Liver (tissue), 9 donors: ENCODE data around the gene CST4. TPM values are rescaled to one million over a fixed set of nuclear protein-coding genes. Genes with fewer than 3 reads are reported as not detected.

Experiments
- DNase-seq: peaks from one replicate; pipeline ENCODE4 v3.0.0-alpha.2; 2017; ENCODE audit warnings: low spot score
- H3K27ac ChIP-seq, 2 donors: one replicate each; pipeline ENCODE4 v1.7.0; 2013; ENCODE audit warnings: inconsistent platforms in 2 of 2, low read length in 2 of 2, control low read depth in 1 of 2, low read depth in 1 of 2, mild to moderate bottlenecking in 1 of 2
- H3K27me3 ChIP-seq, 4 donors: one replicate each; pipeline versions ENCODE4 v1.6.1 to v1.7.0; 2013; ENCODE audit warnings: low read length in 3 of 4, inconsistent platforms in 1 of 4, mild to moderate bottlenecking in 1 of 4, moderate library complexity in 1 of 4; ENCODE audit not compliant: control insufficient read depth in 4 of 4, insufficient read depth in 4 of 4
- H3K36me3 ChIP-seq, 4 donors: one replicate each; pipeline versions ENCODE4 v1.6.1 to v1.7.0; 2013; ENCODE audit warnings: low read length in 3 of 4, mild to moderate bottlenecking in 3 of 4, low read depth in 1 of 4, moderate library complexity in 1 of 4; ENCODE audit not compliant: control insufficient read depth in 4 of 4, insufficient read depth in 3 of 4
- H3K4me1 ChIP-seq, 4 donors: one replicate each; pipeline versions ENCODE4 v1.6.1 to v1.7.0; 2013; ENCODE audit warnings: low read length in 3 of 4, mild to moderate bottlenecking in 3 of 4, moderate library complexity in 1 of 4; ENCODE audit not compliant: control insufficient read depth in 4 of 4, insufficient read depth in 4 of 4
- H3K4me3 ChIP-seq, 3 donors: one replicate each; pipeline versions ENCODE4 v1.6.1 to v1.7.0; 2013; ENCODE audit warnings: low read length in 3 of 3, control low read depth in 1 of 3, low read depth in 1 of 3, mild to moderate bottlenecking in 1 of 3
- H3K9ac ChIP-seq, 2 donors: one replicate each; pipeline ENCODE4 v1.7.0; 2013; ENCODE audit warnings: low read length in 2 of 2, mild to moderate bottlenecking in 2 of 2, moderate library complexity in 2 of 2, control low read depth in 1 of 2, low read depth in 1 of 2
- H3K9me3 ChIP-seq, 4 donors: one replicate each; pipeline versions ENCODE4 v1.6.1 to v1.7.0; 2013; ENCODE audit warnings: low read length in 3 of 4; ENCODE audit not compliant: control insufficient read depth in 4 of 4
- EGR1 ChIP-seq, 2 donors: IDR thresholded peaks; 2 replicates each; pipeline ENCODE4 v1.6.1; 2016 to 2018; ENCODE audit warnings: antibody characterized with exemption in 2 of 2, low read depth in 2 of 2
- FOXA1 ChIP-seq: IDR thresholded peaks from 2 replicates; pipeline ENCODE4 v1.6.1; 2016; ENCODE audit warnings: antibody characterized with exemption
- FOXA2 ChIP-seq: IDR thresholded peaks from 2 replicates; pipeline ENCODE4 v1.6.1; 2016; ENCODE audit warnings: antibody characterized with exemption
- GABPA ChIP-seq, 2 donors: IDR thresholded peaks in 1 of 2; conservative IDR thresholded peaks in 1 of 2; 2 replicates each; pipeline ENCODE4 v1.6.1; 2016; ENCODE audit warnings: antibody characterized with exemption in 2 of 2, mild to moderate bottlenecking in 1 of 2, moderate library complexity in 1 of 2
- HNF4A ChIP-seq, 2 donors: conservative IDR thresholded peaks; 2 replicates each; pipeline ENCODE4 v1.6.1; 2016; ENCODE audit warnings: antibody characterized with exemption in 2 of 2, mild to moderate bottlenecking in 2 of 2
- HNF4G ChIP-seq: IDR thresholded peaks from 2 replicates; pipeline ENCODE4 v1.6.1; 2016; ENCODE audit warnings: antibody characterized with exemption
- JUND ChIP-seq, 2 donors: IDR thresholded peaks; 2 replicates each; pipeline ENCODE4 v1.6.1; 2016; ENCODE audit warnings: antibody characterized with exemption in 2 of 2
- RAD21 ChIP-seq, 2 donors: IDR thresholded peaks; 2 replicates each; pipeline ENCODE4 v1.6.1; 2016; ENCODE audit warnings: antibody characterized with exemption in 2 of 2, mild to moderate bottlenecking in 2 of 2
- RXRA ChIP-seq, 2 donors: IDR thresholded peaks; 2 replicates each; pipeline ENCODE4 v1.6.1; 2017 to 2018; ENCODE audit warnings: antibody characterized with exemption in 2 of 2, mild to moderate bottlenecking in 1 of 2
- SP1 ChIP-seq: IDR thresholded peaks from 2 replicates; pipeline ENCODE4 v1.6.1; 2018; ENCODE audit warnings: antibody characterized with exemption, mild to moderate bottlenecking
- TAF1 ChIP-seq: conservative IDR thresholded peaks from 2 replicates; pipeline ENCODE4 v1.6.1; 2016; ENCODE audit warnings: antibody characterized with exemption, mild to moderate bottlenecking
- YY1 ChIP-seq: IDR thresholded peaks from 2 replicates; pipeline ENCODE4 v1.6.1; 2016; ENCODE audit warnings: antibody characterized with exemption, mild to moderate bottlenecking
- WGBS: extraction: QIAGEN DNeasy Blood & Tissue Kit; methylation state at CpG from one replicate; pipeline ENCODE4 v1.1.7; 2013; 5-methylcytosine and 5-hydroxymethylcytosine counted together
- polyA plus RNA-seq, 2 donors: library from polyadenylated mRNA; stranded (reverse) in 1 of 2; unstranded in 1 of 2; fragments of 200-250 nt in 1 of 2; fragments of >200 nt in 1 of 2; fragmentation: Nextera tagmentation in 1 of 2; extraction: Ambion mirVana in 1 of 2; gene quantifications; one replicate each; pipeline versions ENCODE4 v1.2.1 to v1.2.3, GENCODE V29; 2013 to 2015
- total RNA-seq, 2 donors: library from RNA; depleted of rRNA; stranded (reverse); fragments of >200 nt; gene quantifications; one replicate each; pipeline ENCODE4 v1.2.3, GENCODE V29; 2014
- TF ChIP-seq, protein P1 (sequence below): IDR thresholded peaks from 2 replicates; pipeline ENCODE4 v1.6.1; 2016; ENCODE audit warnings: antibody characterized with exemption, mild to moderate bottlenecking
- TF ChIP-seq, protein P2 (sequence below): IDR thresholded peaks from 2 replicates; pipeline ENCODE4 v1.6.1; 2016; ENCODE audit warnings: antibody characterized with exemption
- TF ChIP-seq, protein P3 (sequence below): IDR thresholded peaks from 2 replicates; pipeline ENCODE4 v1.6.1; 2016; ENCODE audit warnings: antibody characterized with exemption
- TF ChIP-seq, protein P4 (sequence below): fragments of 150-350 bp; IDR thresholded peaks from 2 replicates; pipeline ENCODE4 v1.5.1; 2017; ENCODE audit warnings: improper control_type of control experiment, low read depth, low read length; ENCODE audit not compliant: missing input control
- TF ChIP-seq, protein P5 (sequence below): IDR thresholded peaks from 2 replicates; pipeline ENCODE4 v1.6.1; 2016; ENCODE audit warnings: antibody characterized with exemption
- donor health status: healthy.
- donor health status: healthy.
- donor health status: healthy.
- donor health status: healthy.
- donor health status: healthy.

The CST4 gene
- total and polyA plus RNA-seq, 4 donors, result not detected

DNA sequence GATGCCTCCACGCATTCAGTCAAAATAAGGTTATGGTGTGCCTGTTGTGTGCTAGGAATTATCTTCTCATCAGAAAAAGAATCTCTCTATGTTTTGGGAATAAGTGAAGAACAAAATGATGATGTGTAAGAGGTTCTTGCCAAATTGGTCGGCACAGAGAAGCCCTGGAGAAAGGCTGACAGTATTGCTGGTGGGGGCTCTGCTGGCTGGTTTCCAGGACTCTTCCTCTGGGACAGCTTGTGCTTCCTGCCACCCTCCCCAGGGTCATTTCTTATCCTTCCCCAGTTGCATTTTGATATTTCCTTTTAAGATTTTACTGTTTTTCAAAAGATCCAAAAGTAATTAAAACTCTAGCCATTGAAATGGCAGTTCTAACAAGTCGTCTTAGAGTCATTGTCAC, 22.1 kb downstream of the CST4 start:
- Histone ChIP-seq H3K4me1 (peaks cover 0 to 1% (median 0%) of the 10 kb centered on the region in 4 donors), H3K27me3 (no peaks in the 10 kb centered on the region), H3K9me3 (no peaks in the 10 kb centered on the region), H3K36me3 (no peaks in the 10 kb centered on the region), H3K9ac (no peak overlapping the region), H3K4me3 (no peak overlapping the region), H3K27ac (no peak overlapping the region)
- no peak for TF ChIP-seq HNF4G
- TF ChIP-seq, protein P1, sequence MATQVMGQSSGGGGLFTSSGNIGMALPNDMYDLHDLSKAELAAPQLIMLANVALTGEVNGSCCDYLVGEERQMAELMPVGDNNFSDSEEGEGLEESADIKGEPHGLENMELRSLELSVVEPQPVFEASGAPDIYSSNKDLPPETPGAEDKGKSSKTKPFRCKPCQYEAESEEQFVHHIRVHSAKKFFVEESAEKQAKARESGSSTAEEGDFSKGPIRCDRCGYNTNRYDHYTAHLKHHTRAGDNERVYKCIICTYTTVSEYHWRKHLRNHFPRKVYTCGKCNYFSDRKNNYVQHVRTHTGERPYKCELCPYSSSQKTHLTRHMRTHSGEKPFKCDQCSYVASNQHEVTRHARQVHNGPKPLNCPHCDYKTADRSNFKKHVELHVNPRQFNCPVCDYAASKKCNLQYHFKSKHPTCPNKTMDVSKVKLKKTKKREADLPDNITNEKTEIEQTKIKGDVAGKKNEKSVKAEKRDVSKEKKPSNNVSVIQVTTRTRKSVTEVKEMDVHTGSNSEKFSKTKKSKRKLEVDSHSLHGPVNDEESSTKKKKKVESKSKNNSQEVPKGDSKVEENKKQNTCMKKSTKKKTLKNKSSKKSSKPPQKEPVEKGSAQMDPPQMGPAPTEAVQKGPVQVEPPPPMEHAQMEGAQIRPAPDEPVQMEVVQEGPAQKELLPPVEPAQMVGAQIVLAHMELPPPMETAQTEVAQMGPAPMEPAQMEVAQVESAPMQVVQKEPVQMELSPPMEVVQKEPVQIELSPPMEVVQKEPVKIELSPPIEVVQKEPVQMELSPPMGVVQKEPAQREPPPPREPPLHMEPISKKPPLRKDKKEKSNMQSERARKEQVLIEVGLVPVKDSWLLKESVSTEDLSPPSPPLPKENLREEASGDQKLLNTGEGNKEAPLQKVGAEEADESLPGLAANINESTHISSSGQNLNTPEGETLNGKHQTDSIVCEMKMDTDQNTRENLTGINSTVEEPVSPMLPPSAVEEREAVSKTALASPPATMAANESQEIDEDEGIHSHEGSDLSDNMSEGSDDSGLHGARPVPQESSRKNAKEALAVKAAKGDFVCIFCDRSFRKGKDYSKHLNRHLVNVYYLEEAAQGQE, result no peak
- WGBS, result 59% methylated on average over 3 of the region's 3 CpGs
- DNase-seq, result no peak

DNA sequence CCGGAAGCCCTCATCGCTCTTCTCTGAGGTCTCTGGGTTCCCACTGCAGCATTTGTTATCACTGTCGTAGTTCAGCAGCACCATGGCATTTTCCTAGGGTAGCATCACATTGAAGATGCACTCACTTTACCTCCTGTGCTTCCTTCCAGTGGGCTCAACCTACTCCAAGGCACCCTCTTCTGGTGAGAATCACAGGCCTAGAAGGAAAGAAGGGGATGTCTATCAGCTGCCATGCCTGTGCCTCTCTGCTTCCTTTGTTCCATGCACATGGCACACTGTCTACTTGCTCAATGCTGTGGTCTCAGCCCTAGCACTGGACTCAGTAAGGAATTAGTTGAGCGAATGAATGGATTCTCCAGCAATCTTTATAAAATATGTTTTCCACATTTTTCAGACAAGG, 22.6 kb downstream of the CST4 start:
- H3K9me3 ChIP-seq, result no peaks in the 10 kb centered on the region
- DNase-seq, result no peak
- TF ChIP-seq, protein P2, sequence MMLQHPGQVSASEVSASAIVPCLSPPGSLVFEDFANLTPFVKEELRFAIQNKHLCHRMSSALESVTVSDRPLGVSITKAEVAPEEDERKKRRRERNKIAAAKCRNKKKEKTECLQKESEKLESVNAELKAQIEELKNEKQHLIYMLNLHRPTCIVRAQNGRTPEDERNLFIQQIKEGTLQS, result no peak
- TF ChIP-seq RXRA (IDR thresholded peaks at IDR 0.05) (no peak), EGR1 (IDR thresholded peaks at IDR 0.05; ENCODE audit: low read depth in 2 of 2) (no peak), YY1 (no peak), GABPA (IDR thresholded peaks at IDR 0.05 in 1 of 2, conservative IDR thresholded peaks at IDR 0.05 in 1 of 2) (no peak), RAD21 (IDR thresholded peaks at IDR 0.05) (no peak), JUND (IDR thresholded peaks at IDR 0.05) (no peak), TAF1 (no peak), FOXA2 (no peak), SP1 (no peak), FOXA1 (no peak), HNF4A (conservative IDR thresholded peaks at IDR 0.05) (no peak)
- TF ChIP-seq, protein P3, sequence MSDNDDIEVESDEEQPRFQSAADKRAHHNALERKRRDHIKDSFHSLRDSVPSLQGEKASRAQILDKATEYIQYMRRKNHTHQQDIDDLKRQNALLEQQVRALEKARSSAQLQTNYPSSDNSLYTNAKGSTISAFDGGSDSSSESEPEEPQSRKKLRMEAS, result no peak
- TF ChIP-seq, protein P1, result no peak
- TF ChIP-seq, protein P4, sequence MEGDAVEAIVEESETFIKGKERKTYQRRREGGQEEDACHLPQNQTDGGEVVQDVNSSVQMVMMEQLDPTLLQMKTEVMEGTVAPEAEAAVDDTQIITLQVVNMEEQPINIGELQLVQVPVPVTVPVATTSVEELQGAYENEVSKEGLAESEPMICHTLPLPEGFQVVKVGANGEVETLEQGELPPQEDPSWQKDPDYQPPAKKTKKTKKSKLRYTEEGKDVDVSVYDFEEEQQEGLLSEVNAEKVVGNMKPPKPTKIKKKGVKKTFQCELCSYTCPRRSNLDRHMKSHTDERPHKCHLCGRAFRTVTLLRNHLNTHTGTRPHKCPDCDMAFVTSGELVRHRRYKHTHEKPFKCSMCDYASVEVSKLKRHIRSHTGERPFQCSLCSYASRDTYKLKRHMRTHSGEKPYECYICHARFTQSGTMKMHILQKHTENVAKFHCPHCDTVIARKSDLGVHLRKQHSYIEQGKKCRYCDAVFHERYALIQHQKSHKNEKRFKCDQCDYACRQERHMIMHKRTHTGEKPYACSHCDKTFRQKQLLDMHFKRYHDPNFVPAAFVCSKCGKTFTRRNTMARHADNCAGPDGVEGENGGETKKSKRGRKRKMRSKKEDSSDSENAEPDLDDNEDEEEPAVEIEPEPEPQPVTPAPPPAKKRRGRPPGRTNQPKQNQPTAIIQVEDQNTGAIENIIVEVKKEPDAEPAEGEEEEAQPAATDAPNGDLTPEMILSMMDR, result no peak
- TF ChIP-seq, protein P5, sequence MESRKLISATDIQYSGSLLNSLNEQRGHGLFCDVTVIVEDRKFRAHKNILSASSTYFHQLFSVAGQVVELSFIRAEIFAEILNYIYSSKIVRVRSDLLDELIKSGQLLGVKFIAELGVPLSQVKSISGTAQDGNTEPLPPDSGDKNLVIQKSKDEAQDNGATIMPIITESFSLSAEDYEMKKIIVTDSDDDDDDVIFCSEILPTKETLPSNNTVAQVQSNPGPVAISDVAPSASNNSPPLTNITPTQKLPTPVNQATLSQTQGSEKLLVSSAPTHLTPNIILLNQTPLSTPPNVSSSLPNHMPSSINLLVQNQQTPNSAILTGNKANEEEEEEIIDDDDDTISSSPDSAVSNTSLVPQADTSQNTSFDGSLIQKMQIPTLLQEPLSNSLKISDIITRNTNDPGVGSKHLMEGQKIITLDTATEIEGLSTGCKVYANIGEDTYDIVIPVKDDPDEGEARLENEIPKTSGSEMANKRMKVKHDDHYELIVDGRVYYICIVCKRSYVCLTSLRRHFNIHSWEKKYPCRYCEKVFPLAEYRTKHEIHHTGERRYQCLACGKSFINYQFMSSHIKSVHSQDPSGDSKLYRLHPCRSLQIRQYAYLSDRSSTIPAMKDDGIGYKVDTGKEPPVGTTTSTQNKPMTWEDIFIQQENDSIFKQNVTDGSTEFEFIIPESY, result no peak
- no peaks in the 10 kb centered on the region for H3K36me3 ChIP-seq
- no peak overlapping the region for H3K27ac ChIP-seq
- H3K4me1 ChIP-seq, result peaks cover 0 to 3% (median 0%) of the 10 kb centered on the region in 4 donors
- WGBS, result 89% methylated on average over 4 of the region's 4 CpGs
- no peak overlapping the region for H3K9ac ChIP-seq
- no peak overlapping the region for H3K4me3 ChIP-seq
- H3K27me3 ChIP-seq, result no peaks in the 10 kb centered on the region
